HG03039 (cell line): Measurements from ENCODE around the gene NUMBL.
A peak's percentile ranks its signal among the peaks of the same experiment; 100 is the strongest.

Source experiments
- ATAC-seq: cut with Tn5 transposase; IDR thresholded peaks from one replicate; pipeline ENCODE4 v1.9.1; 2021; ENCODE audit warnings: mild to moderate bottlenecking, moderate library complexity; ENCODE audit not compliant: unreplicated experiment

Gene NUMBL

DNA sequence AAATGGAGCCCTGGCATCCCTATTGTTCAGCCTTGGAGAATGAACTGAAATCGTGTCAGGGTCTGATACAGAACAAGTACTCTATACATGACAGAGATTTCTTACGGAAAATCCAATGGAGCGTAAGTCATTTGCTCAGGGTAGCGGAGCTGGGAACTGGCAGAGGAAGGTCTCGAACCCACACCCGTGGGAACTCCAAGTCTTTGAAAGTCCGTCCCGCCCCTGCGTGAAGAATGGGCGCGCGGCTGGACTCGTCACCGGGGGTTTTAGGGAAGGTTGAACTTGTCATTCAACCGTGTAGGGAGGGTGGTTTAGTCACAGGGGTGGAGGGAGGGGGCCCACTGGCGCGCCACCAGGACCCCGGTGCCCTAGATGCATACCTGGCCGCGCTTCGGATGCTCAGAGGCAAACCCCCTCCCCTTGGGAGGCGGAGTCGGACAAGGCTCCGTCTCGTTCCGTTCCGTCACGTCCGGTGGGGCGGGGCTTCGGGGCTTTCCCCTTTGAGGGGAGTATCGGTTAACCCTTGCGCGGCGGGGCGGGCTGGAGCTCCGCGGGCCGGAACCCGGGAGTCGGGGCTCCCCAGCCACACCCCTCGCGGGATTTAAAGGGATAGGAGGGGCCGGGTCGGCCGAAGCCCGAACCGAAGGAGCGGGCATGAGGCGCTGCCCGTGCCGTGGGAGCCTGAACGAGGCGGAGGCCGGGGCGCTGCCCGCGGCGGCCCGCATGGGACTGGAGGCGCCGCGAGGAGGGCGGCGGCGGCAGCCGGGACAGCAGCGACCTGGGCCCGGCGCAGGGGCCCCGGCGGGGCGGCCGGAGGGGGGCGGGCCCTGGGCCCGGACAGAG, 26.3 kb upstream of the NUMBL start, which contains the start of the genes COQ8B and ITPKC:
TSS of gene COQ8B (minus strand) at position 405 of the 843 bp plus-strand sequence. CDS start 2,254 bp downstream, outside the sequence.
TSS of gene ITPKC (plus strand) at position 631 of the 843 bp plus-strand sequence. CDS start at position 655, 24 bp downstream.
- ATAC-seq, result peak; percentile 63

DNA sequence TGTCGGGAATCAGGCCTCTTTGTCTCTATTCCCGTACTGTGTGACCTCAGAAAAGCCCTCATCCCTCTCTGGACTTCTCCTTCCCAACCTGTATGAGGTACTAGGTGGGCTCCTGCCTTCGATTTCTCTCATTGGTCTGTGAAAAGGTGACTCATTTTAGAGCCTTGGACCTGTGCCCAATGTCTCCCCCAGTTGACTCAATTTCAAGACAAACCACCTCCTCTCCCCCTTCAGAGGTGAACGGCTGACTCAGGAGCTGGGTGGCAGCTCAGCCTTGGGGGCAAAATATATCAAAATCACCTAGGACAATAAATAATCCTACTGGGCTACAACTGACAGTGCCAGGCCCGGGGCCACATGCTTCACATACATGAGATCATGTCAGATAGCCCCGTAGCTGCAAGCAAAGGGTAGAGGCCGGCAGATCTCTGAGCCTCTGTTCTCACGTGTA, 25.6 kb upstream of the NUMBL start:
- no peak for ATAC-seq

DNA sequence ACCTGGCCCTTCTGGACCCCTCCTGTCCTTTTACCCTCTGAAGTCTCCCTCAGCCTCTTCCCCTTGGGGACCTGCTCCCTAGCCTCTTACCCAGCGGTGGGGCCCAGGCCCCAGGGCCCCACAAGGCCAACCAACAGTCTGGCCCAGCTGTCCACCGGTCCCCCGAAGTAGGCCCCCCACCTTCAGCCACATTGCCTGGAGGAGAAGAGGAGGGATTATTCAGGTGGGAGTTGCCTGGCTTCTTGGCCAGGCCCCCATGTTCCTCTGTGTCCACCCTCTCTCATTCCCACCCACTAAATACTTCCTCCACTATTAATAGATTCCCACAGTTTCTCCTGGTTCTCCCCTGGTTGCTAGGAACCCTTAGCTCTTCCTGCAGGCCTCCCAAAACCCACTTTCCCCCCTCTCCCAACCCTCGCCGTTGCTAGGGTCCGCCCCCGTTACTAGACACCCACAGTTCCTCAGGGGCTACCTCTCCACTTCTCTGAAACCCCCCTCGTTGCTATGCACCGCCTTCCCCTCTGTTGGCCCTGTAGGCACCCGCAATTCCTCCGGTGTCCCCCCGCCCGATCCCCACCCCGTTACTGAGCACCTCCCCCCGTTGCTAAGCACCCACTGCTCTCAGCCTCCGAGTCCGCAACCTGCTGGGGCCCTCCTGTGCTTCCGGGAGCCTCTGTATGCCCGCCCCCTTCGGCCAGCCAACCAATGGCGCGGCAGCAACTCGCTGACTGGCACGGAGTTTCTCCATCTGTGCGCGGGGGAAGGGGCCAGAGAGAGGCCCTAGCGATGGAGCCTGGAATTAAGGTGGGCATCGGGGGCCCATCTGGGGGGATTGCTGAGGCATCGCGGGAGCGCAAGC, 24.2 kb upstream of the NUMBL start:
- peak; percentile 37 for ATAC-seq

DNA sequence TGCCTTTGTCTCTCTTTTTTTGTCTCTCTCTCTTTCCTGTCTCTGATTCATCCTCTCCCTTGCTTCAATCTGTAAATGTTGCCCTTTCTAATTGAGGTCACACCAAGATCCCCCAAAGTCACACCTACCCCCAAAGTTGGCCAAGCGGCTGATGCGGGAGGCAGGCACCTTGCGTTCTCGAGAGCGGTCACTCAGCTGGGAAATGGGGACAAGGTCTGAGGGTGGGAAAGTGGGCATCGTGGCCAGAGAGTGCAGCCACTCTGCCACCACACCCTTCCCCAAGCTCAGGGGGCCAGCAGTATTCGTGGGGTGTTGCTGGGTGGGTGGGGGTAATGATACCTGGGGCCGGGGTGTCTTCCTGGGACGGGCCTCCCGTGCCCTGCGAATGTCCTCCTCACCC, 23.5 kb upstream of the NUMBL start:
- no peak for ATAC-seq

DNA sequence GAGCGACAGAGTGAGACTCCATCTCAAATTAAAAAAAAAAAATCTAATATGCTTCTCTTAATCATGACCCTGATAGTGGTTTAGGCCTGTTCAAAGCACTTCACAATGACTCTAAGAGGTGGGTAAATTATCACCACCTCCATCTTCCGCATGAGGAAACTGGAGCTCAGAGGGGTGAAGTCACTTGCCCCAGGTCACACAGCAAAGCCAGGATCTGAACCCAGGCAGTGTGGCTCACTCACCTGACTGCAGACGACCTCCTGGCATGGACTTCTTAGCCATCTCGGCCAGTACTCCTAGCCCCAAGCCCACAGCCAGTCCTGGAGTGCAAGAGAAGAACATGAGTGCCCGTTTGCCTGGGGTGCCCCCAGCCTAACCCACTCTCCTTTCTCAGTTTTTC, 19.4 kb upstream of the NUMBL start:
- no peak for ATAC-seq

DNA sequence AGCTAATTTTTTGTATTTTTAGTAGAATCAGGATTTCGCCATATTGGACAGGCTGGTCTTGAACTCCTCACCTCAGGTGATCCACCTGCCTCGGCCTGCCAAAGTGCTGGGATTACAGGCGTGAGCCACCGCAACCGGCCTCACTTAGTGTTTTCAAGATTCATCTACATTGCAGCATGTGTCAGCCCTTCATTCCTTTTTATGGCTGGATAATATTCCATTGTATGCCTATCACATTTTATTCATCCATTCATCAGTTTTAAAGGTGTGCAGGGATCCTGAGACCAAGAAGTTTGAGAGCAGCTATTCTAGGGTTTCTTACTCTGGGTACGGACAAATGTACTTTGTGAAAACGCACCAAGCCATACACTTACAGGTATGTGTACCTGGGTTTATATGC, 17.2 kb upstream of the NUMBL start:
- no peak for ATAC-seq

DNA sequence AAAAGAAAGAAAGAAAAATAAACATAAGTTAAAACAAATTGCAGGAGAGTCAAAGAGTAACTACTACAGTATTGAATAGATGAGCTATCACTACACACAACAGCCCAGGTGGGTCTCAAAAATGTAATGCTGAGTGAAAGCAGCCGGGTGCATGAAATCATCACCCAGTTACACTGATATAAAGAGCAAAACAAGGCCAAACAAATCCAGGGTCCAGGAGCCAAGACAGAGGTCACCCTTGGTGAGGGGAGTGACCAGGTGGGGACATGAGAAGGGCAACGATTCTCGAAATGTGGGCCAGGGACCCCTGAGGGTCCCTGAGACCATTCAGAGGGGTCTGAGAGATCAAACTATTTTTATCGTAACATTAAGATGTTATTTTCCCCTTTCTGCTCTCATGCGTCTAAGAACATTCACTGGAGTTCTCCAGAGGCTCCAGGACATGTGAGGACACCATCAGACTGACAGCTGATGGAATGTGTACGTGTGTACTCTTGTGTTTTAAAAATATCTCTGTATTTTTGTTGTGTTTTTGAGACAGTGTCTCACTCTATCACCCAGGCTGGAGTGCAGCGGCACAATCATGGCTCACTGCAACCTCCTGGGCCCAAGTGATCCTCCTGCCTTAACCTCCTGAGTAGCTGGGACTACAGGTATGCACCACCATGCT, 15.6 kb upstream of the NUMBL start:
- no peak for ATAC-seq

DNA sequence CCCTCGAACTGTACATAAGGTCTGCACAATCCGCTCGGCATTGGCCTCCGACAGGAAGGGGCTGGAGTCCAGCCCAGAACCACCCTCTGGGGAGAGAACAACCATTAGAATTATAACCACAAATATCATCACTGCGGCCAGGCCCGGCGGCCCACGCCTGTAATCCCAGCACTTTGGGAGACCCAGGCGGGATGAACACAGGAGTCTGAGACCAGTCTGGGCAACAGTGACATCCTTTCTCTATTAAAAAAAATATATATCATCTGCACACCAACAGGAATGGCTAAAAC, 14.9 kb upstream of the NUMBL start:
- no peak for ATAC-seq

DNA sequence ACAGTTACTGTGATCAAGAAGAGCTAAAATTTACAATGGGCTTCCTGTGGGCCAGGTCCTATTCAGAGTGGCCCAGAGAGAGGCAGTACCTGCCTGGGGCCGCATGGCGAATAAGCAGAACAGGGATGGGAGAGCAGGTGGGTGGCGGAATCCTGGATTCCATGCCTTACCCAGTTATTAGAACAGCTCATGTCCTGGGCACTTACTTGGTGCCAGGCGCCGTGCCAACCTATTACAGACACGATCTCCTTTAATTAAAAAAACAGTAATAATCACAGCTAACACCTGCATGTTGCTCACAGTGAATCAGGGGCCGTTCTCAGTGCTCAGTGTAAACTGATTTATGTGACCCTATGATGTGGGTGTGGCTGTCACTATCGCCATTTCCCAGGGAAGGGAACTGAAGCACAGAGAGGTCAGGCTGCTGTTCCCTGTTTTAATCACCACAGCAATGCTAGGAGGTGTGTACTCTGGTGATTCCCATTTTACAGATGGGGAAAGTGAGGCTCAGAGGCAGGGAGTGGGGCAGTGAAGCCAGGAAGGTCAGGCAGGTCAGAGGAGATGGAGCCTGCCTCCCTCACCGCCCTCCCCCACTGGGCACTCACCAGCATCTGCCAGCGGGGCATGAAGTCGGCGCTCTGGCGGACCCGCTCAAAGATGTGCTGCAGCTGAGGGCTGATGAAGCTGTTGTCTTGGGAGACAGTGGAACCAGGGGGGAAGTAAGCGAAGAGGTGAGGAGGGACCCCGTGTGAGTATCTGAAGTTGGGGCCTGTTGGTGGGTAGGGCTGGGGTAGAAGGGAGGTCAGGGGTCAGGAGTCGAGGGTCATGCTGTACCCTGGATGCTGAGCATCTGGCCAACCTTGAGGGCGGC, 14.3 kb upstream of the NUMBL start:
- ATAC-seq, result no peak

DNA sequence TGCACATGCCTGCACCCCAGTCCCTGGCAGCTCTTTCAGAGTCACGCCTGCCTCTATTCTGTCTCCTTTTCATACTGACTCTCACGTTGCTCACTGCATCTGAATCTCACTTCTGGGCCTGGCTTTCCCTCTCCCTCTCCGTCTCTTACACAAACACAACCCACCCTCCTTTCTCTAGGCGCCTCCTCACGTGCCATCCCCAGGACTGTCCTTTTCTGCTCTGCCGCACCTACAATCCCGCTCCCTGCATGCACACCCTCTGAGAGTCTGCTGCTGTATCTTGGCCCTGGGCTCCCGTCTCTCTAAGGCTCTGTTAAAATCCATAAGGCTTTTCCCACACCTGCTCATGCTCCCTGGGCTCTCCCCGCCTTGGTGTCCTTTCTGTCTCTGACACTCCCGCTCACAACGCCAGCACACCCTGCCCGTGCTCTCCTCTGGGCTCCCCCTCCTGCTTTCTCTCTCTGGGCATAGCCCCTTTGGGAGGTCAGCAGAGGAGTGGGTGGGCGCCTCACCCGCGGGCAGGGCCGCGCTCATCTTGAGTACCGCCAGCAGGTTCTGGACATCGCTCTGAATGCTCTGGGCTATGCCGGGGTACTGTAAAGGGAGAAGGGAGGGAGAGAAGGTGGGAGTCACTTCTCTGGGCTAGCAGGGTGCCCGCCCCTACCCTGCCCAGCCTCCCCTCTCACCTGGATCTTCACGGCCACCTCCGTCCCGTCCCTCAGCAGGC, 12.7 kb upstream of the NUMBL start:
- ATAC-seq, result no peak

DNA sequence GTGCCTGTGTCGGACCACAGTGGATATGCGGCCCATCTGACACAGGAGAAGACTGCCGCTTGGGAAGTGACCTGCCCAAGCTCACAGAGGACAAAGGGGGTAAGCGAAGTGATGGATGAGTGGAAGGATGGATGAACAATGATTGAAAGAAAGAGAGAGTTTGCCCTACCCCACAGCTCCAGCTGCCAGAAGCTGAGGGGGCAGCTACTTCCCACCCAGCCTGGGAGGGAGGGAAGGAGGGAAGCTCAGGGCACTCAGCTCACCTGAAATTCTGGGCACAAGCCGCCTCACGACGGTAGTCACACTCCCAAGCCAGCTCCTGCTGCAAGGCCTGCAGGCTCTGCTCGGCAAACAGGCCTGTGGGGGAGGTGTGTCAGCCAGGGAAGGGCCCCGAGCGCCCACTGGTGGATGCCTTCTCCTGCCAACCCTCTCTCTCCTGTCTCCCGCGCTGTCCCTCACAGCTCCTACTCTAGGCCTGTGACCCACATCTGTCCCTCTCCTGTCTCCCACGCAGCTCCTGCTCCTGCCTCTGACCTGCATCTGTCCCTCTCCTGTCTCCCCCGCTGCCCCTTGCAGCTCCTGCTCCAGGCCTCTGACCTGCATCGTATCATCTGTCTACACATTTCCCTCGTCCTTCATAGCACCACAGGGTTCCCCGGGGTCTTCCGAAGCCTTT, 12.0 kb upstream of the NUMBL start:
- no peak for ATAC-seq

DNA sequence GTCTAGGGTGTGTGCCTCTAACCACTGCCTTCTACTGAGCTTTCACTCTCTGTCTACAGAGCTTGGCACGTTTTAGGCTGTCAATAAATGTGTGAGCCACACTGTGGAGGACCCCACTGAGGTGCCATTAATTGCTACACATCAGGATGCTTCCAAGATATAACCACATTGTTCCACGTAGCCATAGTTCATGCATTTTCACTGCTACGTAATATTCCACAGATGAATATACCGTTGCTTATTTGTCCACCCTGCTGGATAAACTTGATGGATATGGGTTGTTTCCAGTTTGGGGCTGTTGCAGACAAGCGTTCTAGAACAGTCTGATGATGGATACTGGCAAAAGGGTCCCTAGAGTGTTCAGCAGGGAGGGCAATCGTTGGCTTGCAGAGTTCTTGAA, 11.3 kb upstream of the NUMBL start:
- ATAC-seq, result no peak

DNA sequence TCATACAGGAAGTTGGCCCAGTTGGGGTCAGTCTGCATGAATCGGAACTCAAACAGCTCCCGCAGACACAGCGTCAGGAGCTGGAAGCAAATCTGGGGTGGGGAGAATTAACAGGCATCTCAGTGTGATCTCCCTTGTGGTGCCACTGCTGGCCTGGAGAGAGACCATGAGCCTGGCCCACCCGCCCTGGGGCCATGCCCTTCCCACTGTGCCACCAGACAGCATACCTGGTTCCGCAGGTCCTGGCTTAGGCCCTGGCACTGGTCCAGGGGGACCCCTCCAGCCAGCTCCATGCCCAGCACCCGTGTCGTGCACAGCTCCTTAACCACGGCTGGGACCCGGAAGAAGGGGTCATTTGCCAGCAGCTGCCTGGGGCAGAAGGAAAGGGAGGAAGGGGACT, 9.6 kb upstream of the NUMBL start:
- ATAC-seq, result no peak

DNA sequence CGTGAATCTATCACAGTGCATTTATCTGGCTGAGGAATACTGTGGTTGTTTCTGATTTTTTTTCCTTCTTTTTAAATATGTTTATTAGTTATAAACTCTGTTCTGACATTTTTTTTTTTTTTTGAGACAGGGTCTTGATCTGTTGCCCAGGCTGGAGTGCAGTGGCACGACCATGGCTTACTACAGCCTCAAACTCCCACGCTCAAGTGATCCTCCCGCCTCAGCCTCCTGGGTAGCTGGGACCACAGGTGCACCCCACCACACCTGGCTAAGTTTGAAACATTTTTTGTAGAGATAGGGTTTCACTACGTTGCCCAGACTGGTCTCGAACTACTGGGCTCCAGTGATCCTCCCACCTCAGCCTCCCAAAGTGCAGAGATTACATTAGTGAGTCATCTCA, 6.6 kb upstream of the NUMBL start:
- no peak for ATAC-seq

DNA sequence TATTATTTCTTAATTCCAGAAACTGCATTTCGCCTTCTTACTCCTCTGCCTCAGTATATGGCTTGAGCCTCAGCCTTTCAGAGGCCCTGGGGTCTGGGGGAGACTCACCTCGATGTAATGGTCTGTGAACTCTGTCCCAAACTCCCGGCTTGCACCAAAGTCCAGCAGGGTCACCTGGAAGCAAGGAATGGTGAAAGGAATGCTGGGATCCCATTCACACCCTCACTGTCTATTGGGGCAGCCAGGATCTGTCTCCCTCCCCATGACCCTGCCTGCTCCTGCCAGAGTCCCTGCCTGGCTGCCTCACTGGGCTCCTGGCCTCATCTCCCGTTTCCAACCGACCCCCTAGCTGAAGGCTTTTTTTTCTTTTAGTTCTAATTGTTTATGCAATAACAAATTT, 5.4 kb upstream of the NUMBL start:
- ATAC-seq, result no peak

DNA sequence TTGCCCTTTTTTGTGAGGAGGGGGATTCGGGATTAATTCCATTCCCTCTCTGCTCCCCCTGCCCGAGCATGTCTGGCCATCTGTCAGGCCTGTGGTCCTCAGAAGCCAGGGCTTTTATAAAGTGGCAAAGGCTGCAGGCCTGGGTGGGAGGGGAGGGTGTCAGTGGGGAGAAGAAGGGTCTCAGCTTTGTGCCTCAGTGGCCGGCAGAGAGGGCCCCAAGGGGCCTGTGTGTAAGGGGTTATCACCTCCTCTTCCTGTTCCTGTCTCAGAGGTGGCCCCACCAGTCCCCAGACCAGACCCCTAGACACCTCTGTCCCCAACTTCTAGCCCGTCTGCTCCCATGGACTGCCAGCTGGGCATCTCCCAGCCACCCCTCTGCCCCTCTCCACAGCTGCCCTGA, 3.4 kb upstream of the NUMBL start:
- ATAC-seq, result no peak

DNA sequence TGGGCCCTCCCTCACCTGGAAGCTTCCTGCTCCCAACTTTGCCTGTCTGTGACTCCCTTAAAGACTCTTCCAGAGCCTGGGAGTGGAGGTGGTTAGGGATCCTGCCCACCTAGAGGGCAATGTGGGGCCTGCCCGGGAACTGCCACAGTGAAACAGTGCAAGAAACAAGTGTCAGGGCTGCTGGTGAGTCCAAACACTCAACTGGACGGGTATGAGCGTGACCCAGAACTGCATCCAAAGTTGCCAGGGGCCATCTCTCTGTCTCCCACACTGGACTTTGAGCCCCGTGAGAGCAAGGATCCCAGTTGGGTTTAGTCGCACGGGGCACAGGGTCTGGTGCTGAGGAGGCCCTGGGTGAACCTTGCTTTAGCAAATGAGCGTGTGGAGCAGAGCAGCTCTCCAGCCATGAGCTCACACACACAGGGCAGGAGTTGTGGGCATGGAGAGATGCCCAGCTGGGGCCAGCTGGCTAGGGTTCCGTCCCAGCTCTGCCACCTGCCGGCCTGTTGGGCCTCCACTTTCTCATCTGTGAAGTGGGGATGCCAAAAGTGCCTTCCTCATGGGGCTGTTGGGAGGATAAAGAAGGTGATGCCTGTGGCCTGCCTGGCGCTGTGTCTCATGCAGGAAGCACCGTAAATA, 2.8 kb upstream of the NUMBL start:
- no peak for ATAC-seq

DNA sequence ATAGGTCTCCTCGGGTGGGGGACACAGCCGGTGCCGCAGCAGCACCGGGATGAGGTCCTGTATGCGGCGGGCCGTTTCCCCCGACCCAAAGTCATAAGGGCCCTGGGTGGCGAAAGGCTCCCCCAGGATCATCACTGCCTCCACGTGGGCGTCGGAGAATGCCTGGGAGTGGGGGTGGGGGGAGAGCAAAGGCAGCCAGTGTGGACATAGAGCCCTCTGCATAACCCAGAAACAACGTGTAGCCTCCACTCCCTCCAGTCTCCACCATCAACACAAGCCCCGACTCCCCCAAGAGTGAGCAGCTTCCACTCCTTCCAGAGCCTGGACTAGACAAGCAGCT, 1.7 kb upstream of the NUMBL start:
- ATAC-seq, result no peak
